Measurements from ENCODE around the gene PIP5K1C. TPM values are rescaled to one million over a fixed set of nuclear protein-coding genes. Genes with fewer than 3 reads are reported as not detected.
A peak's percentile ranks its signal among the peaks of the same experiment; 100 is the strongest.
"Not testable (repeated sequence)": the region's sequence is repeated elsewhere in the genome, so short reads cannot be mapped to it uniquely, and the experiment has no call there.

PIP5K1C gene
- total RNA-seq, 4 donors from 2014 or later, result 12.0 to 25.3 (median 15.2) TPM

- WGBS, 2 donors, result 0 to 26% methylated on average over 5 to 7 of the region's 84 CpGs
- Histone ChIP-seq H3K4me1 (peaks cover 5 to 24% (median 11%) of the 10 kb centered on the region in 3 donors), H3K27ac (peak within 1 kb of the TSS in 3 of 4 donors; percentile 34 to 66 (median 42)), H3K27me3 (peaks cover 0 to 30% (median 7%) of the 10 kb centered on the region in 4 donors), H3K36me3 (no peaks in the 10 kb centered on the region), H3K9me3 (no peaks in the 10 kb centered on the region), H3K4me3 (peak within 1 kb of the TSS in 3 of 4 donors; percentile 40 to 62 (median 43))
- DNase-seq, result no peak
- intact Hi-C loops (cut with DNase I), result no loop called here
- TF ChIP-seq CTCF (IDR thresholded peaks at IDR 0.05), result no peak
Measured at GRCh38 chr19:3585301-3586126, 114.8 kb downstream of the PIP5K1C start, which contains the start of gene GIPC3. Gene GIPC3 (plus strand): TSS chr19:3585478. CDS start chr19:3585598, 120 bp downstream.

DNA sequence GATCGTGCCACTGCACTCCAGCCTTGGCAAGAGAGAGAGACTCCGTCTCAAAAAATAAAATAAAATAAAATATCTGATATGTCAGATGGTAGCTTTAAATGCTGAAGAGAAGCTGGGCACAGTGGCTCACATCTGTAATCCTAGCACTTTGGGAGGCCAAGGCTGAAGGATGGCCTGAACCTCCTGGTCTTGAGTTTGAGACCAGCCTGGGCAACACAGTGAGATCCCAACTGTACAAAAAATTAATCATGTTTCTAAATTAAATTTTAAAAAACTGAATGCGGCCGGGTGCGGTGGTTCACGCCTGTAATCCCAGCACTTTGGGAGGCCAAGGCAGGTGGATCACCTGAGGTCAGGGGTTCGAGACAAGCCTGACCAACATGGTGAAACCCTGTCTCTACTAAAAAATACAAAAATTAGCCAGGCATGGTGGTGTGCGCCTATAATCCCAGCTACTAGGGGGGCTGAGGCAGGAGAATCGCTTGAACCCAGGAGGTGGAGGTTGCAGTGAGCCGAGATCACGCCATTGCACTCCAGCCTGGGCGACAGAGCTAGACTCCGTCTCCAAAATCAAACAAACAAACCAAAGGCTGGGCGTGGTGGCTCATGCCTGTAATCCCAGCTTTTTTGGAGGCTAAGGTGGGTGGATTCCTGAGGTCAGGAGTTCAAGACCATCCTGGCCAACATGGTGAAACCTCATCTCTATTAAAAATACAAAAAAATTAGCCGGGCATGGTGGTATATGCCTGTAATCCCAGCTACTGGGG is 116.0 kb downstream of the PIP5K1C start:
- 79 to 82% methylated on average over 11 to 15 of the region's 15 CpGs for WGBS, 2 donors
- H3K4me3 ChIP-seq; H3K9me3 ChIP-seq; intact Hi-C loops (cut with DNase I); H3K27ac ChIP-seq; DNase-seq; H3K36me3 ChIP-seq: not testable (repeated sequence)
- peaks cover 0 to 30% (median 7%) of the 10 kb centered on the region in 4 donors for H3K27me3 ChIP-seq
- H3K4me1 ChIP-seq, result peaks cover 5 to 31% (median 11%) of the 10 kb centered on the region in 3 donors

DNA sequence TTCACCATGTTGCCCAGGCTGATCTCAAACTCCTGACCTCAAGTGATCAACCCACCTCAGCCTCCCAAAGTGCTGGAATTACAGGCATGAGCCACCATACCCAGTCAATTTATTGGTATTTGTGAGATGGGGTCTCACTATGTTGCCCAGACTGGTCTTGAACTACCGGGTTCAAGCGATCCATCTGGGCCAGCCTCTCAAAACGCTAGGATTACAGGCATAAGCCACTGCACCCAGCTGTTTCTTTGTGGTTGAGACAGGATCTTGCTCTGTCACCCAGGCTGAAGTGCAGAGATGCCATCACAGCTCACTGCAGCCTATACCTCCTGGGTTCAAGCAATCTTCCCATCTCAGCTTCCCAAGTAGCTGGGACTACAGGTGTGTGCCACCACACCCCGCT is 118.5 kb downstream of the PIP5K1C start:
- Histone ChIP-seq H3K27me3 (peaks cover 0 to 26% (median 7%) of the 10 kb centered on the region in 4 donors), H3K4me1 (peaks cover 6 to 45% (median 17%) of the 10 kb centered on the region in 3 donors), H3K27ac (peak overlapping the region in 1 of 4 donors; percentile 4)
- intact Hi-C loops (cut with DNase I); DNase-seq; H3K36me3 ChIP-seq; H3K9me3 ChIP-seq; H3K4me3 ChIP-seq: not testable (repeated sequence)
- 75 to 81% methylated on average over 2 to 3 of the region's 4 CpGs for WGBS, 2 donors

Other genes starting within 250 kb of the PIP5K1C start
- gene SMIM24, start 219.9 kb downstream of the PIP5K1C start, total RNA-seq, result not detected
- not detected for gene SMIM44, start 217.0 kb downstream of the PIP5K1C start, total RNA-seq
- 10 to 100 TPM; 21.0 to 29.5 (median 26.4) TPM for gene DOHH, start 199.8 kb downstream of the PIP5K1C start, total RNA-seq
- 10 to 100 TPM; 26.5 to 46.8 (median 27.2) TPM for gene FZR1, start 194.2 kb downstream of the PIP5K1C start, total RNA-seq
- under 1 TPM in 1 of 4 donors, not detected in 3; 0.95 TPM for gene TEKTIP1, start 161.3 kb downstream of the PIP5K1C start, total RNA-seq
- gene MFSD12, start 142.9 kb downstream of the PIP5K1C start, total RNA-seq, result 10 to 100 TPM; 22.5 to 50.4 (median 37.3) TPM
- gene HMG20B, start 127.5 kb downstream of the PIP5K1C start, total RNA-seq, result 10 to 100 TPM; 56.1 to 77.6 (median 76.9) TPM
- gene GIPC3, start 115.0 kb downstream of the PIP5K1C start, total RNA-seq, result under 1 TPM; 0.18 to 0.76 (median 0.22) TPM
- gene TBXA2R, start 93.6 kb downstream of the PIP5K1C start, total RNA-seq, result 1 to 10 TPM in 1 of 4 donors, under 1 TPM in 3; 0.23 to 1.3 (median 0.45) TPM
- gene CACTIN, start 73.7 kb downstream of the PIP5K1C start, total RNA-seq, result 10 to 100 TPM; 15.9 to 26.7 (median 21.3) TPM
- gene TJP3, start 7.9 kb upstream of the PIP5K1C start, total RNA-seq, result 10 to 100 TPM; 23.7 to 71.1 (median 28.0) TPM
- gene APBA3, start 61.2 kb upstream of the PIP5K1C start, total RNA-seq, result 10 to 100 TPM; 12.9 to 26.5 (median 22.7) TPM
- gene MRPL54, start 62.2 kb upstream of the PIP5K1C start, total RNA-seq, result 10 to 100 TPM; 50.2 to 79.9 (median 60.9) TPM
- not detected for gene RAX2, start 71.8 kb upstream of the PIP5K1C start, total RNA-seq
- 1 to 10 TPM in 3 of 4 donors, not detected in 1; 1.1 to 4.4 (median 2.1) TPM for gene MATK, start 85.9 kb upstream of the PIP5K1C start, total RNA-seq
- not detected for gene ZFR2, start 168.6 kb upstream of the PIP5K1C start, total RNA-seq
- gene ATCAY, start 180.2 kb upstream of the PIP5K1C start, total RNA-seq, result not detected
- gene NMRK2, start 232.6 kb upstream of the PIP5K1C start, total RNA-seq, result not detected

Measured in esophagus squamous epithelium (tissue), 5 donors.